ENCODE data around the gene ZNF609. TPM values are rescaled to one million over a fixed set of nuclear protein-coding genes. Genes with fewer than 3 reads are reported as not detected.

Gene ZNF609
- total and polyA plus RNA-seq, 10 of the 15 experiments (the other 5 are each of a cell fraction or from before 2014, with no cell fraction given) = 5.1 to 35.3 (median 13.6) TPM

DNA sequence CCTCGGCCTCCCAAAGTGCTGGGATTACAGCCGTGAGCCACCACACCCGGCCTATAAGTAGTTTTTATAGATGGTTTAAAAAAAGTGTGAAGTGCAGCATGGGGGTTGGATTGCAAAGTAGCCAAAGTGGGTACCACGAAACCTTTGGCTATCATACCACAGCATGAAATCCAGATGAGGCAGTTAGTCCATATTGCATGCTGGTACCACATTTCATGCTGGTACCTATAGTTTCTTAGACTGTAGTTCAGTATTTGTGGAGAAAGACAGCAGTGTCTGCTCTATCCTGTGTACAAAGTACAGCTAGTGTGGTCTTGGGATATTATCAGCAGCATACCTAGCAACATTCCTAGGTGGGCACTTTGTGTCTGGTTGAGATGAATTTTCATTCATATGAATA, 11.8 kb downstream of the ZNF609 start:
- SMC1A ChIA-PET (ENCODE audit: uncharacterized antibody, unreplicated experiment) = interaction anchor here (1.0 to 1.4 kb wide), 2 partner anchors 19 to 42 kb away, joined by 3 read pairs; no protein-coding TSS in a partner anchor
- BruUV-seq (replicated peaks) = no TSS peak
- Histone ChIP-seq H3K9ac (ENCODE audit: control insufficient read depth, insufficient read depth, low read length) (no peak overlapping the region), H3K36me3 (ENCODE audit: control insufficient read depth in 2 of 2, insufficient read depth in 2 of 2, low read length in 1 of 2) (peaks cover 0 to 21% of the 10 kb centered on the region in 2 experiments; a peak in 2 of 4 replicates), H3K79me2 (ENCODE audit: control insufficient read depth, insufficient read depth, low read length) (peaks cover 50% of the 10 kb centered on the region), H3K4me3 (no peak overlapping the region), H3K27me3 (replicated peaks in 1 of 2; ENCODE audit: control insufficient read depth in 2 of 2, insufficient read depth in 2 of 2, low read length in 1 of 2) (no peaks in the 10 kb centered on the region), H3K27ac (ENCODE audit: control insufficient read depth, insufficient read depth) (no peak overlapping the region), H4K20me1 (ENCODE audit: control insufficient read depth, insufficient read depth) (no peaks in the 10 kb centered on the region), H3K9me3 (replicated peaks; ENCODE audit: control insufficient read depth, insufficient read depth, low read length) (no peaks in the 10 kb centered on the region), H3K4me2 (ENCODE audit: control insufficient read depth, insufficient read depth) (no peak overlapping the region), H2AFZ (ENCODE audit: control insufficient read depth, low read depth, low read length) (no peak overlapping the region), H3K4me1 (ENCODE audit: control insufficient read depth, insufficient read depth, low read length) (no peaks in the 10 kb centered on the region; the same call in 1 of the 2 replicates)
- no peak for FAIRE-seq
- WGBS (ENCODE audit: insufficient coverage, insufficient replicate concordance, low lambda C conversion rate, missing lambda C conversion rate) = 97% methylated on average over 4 of the region's 4 CpGs
- RAD21 ChIA-PET (ENCODE audit: unreplicated experiment) = interaction anchor here (0.9 kb wide), 1 partner anchor 255 kb away, joined by 3 read pairs; no protein-coding TSS in a partner anchor
- no peak for ATAC-seq
- in situ Hi-C loops (cut with MboI) (no loop called here), intact Hi-C loops (cut with micrococcal nuclease; ENCODE audit: unreplicated experiment) (no loop called here)
- POLR2A ChIA-PET = interaction anchor here (1.2 kb wide), 1 partner anchor 31 kb away, joined by 3 read pairs; no protein-coding TSS in a partner anchor
- no peak for DNase-seq (ENCODE audit: low read depth, low spot score)
- CTCF ChIA-PET = interaction anchor here (1.1 kb wide), 1 partner anchor 8 kb away, joined by 5 read pairs; no protein-coding TSS in a partner anchor
- no peak for TF ChIP-seq HCFC1 (IDR thresholded peaks at IDR 0.05; ENCODE audit: low read length)
- TF ChIP-seq, protein P1, sequence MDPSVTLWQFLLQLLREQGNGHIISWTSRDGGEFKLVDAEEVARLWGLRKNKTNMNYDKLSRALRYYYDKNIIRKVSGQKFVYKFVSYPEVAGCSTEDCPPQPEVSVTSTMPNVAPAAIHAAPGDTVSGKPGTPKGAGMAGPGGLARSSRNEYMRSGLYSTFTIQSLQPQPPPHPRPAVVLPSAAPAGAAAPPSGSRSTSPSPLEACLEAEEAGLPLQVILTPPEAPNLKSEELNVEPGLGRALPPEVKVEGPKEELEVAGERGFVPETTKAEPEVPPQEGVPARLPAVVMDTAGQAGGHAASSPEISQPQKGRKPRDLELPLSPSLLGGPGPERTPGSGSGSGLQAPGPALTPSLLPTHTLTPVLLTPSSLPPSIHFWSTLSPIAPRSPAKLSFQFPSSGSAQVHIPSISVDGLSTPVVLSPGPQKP (IDR thresholded peaks at IDR 0.05; ENCODE audit: low read depth, low read length) = no peak
- no peak for TF ChIP-seq RCOR1 (conservative IDR thresholded peaks at IDR 0.05; ENCODE audit: low read depth, low read length)
- TF ChIP-seq, protein P2, sequence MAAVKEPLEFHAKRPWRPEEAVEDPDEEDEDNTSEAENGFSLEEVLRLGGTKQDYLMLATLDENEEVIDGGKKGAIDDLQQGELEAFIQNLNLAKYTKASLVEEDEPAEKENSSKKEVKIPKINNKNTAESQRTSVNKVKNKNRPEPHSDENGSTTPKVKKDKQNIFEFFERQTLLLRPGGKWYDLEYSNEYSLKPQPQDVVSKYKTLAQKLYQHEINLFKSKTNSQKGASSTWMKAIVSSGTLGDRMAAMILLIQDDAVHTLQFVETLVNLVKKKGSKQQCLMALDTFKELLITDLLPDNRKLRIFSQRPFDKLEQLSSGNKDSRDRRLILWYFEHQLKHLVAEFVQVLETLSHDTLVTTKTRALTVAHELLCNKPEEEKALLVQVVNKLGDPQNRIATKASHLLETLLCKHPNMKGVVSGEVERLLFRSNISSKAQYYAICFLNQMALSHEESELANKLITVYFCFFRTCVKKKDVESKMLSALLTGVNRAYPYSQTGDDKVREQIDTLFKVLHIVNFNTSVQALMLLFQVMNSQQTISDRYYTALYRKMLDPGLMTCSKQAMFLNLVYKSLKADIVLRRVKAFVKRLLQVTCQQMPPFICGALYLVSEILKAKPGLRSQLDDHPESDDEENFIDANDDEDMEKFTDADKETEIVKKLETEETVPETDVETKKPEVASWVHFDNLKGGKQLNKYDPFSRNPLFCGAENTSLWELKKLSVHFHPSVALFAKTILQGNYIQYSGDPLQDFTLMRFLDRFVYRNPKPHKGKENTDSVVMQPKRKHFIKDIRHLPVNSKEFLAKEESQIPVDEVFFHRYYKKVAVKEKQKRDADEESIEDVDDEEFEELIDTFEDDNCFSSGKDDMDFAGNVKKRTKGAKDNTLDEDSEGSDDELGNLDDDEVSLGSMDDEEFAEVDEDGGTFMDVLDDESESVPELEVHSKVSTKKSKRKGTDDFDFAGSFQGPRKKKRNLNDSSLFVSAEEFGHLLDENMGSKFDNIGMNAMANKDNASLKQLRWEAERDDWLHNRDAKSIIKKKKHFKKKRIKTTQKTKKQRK (IDR thresholded peaks at IDR 0.05; ENCODE audit: low read depth, low read length) = no peak
- TF ChIP-seq, protein P3, sequence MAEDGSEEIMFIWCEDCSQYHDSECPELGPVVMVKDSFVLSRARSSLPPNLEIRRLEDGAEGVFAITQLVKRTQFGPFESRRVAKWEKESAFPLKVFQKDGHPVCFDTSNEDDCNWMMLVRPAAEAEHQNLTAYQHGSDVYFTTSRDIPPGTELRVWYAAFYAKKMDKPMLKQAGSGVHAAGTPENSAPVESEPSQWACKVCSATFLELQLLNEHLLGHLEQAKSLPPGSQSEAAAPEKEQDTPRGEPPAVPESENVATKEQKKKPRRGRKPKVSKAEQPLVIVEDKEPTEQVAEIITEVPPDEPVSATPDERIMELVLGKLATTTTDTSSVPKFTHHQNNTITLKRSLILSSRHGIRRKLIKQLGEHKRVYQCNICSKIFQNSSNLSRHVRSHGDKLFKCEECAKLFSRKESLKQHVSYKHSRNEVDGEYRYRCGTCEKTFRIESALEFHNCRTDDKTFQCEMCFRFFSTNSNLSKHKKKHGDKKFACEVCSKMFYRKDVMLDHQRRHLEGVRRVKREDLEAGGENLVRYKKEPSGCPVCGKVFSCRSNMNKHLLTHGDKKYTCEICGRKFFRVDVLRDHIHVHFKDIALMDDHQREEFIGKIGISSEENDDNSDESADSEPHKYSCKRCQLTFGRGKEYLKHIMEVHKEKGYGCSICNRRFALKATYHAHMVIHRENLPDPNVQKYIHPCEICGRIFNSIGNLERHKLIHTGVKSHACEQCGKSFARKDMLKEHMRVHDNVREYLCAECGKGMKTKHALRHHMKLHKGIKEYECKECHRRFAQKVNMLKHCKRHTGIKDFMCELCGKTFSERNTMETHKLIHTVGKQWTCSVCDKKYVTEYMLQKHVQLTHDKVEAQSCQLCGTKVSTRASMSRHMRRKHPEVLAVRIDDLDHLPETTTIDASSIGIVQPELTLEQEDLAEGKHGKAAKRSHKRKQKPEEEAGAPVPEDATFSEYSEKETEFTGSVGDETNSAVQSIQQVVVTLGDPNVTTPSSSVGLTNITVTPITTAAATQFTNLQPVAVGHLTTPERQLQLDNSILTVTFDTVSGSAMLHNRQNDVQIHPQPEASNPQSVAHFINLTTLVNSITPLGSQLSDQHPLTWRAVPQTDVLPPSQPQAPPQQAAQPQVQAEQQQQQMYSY (CRISPR knock-in tag; IDR thresholded peaks at IDR 0.05) = no peak
- TF ChIP-seq EGR1 (IDR thresholded peaks at IDR 0.05; ENCODE audit: borderline replicate concordance in 1 of 2, low read depth in 2 of 2, low read length in 2 of 2) = no peak
- TF ChIP-seq ZNF217 (IDR thresholded peaks at IDR 0.05) = no peak
- TF ChIP-seq HDAC2 (IDR thresholded peaks at IDR 0.05) = no peak
- TF ChIP-seq ATF7 (IDR thresholded peaks at IDR 0.05; ENCODE audit: low read depth) = no peak
- TF ChIP-seq NFYA (IDR thresholded peaks at IDR 0.05; ENCODE audit: borderline replicate concordance, low read depth, low read length) = no peak
- no peak for TF ChIP-seq CEBPB (IDR thresholded peaks at IDR 0.05; ENCODE audit: borderline replicate concordance in 1 of 2, low read depth in 2 of 2, low read length in 2 of 2)
- TF ChIP-seq IKZF2 (IDR thresholded peaks at IDR 0.05) = no peak
- no peak for TF ChIP-seq YBX1 (IDR thresholded peaks at IDR 0.05)
- no peak for TF ChIP-seq RAD51 (IDR thresholded peaks at IDR 0.05)
- TF ChIP-seq ZZZ3 (IDR thresholded peaks at IDR 0.05; ENCODE audit: control insufficient read depth, insufficient read length, low read depth) = no peak
- no peak for TF ChIP-seq BMI1 (IDR thresholded peaks at IDR 0.05; ENCODE audit: borderline replicate concordance)
- TF ChIP-seq FOS (IDR thresholded peaks at IDR 0.05; ENCODE audit: borderline replicate concordance, extremely low read depth, insufficient read length) = no peak
- no peak for TF ChIP-seq TCF3 (IDR thresholded peaks at IDR 0.05; ENCODE audit: borderline replicate concordance, insufficient read depth, low read depth, low read length)
